Thyroid gland (tissue), 4 donors: ENCODE results near the gene MPZL1. TPM values are rescaled to one million over a fixed set of nuclear protein-coding genes. Genes with fewer than 3 reads are reported as not detected.

ENCODE experiments used
- DNase-seq, 2 donors: peaks; one replicate each; pipeline ENCODE4 v3.0.0-alpha.2; 2019
- H3K27ac ChIP-seq, 3 donors: fragments of 200-600 bp; sonication (generic); 1 replicate in 2 of 3; 2 replicates in 1 of 3; pipeline ENCODE4 v1.5.1; 2016 to 2019; ENCODE audit warnings: mild to moderate bottlenecking in 1 of 3, moderate library complexity in 1 of 3
- H3K27me3 ChIP-seq: fragments of 200-600 bp; sonication (generic); one replicate; pipeline ENCODE4 v1.5.1; 2019
- H3K36me3 ChIP-seq, 2 donors: fragments of 200-600 bp; sonication (generic); one replicate each; pipeline ENCODE4 v1.5.1; 2016 to 2019
- H3K4me1 ChIP-seq, 2 donors: fragments of 200-600 bp; sonication (generic); one replicate each; pipeline ENCODE4 v1.5.1; 2017 to 2019
- H3K4me3 ChIP-seq, 3 donors: fragments of 200-600 bp; sonication (generic); replicated peaks in 1 of 3; 1 replicate in 2 of 3; 2 replicates in 1 of 3; pipeline ENCODE4 v1.5.1; 2016; ENCODE audit warnings: mild to moderate bottlenecking in 1 of 3
- H3K9me3 ChIP-seq: fragments of 200-600 bp; sonication (generic); one replicate; pipeline ENCODE4 v1.5.1; 2017
- POLR2A ChIP-seq, 2 donors: fragments of 450-650 bp; IDR thresholded peaks; one replicate each; pipeline ENCODE4 v1.6.1; 2017; ENCODE audit warnings: antibody characterized with exemption in 2 of 2, mild to moderate bottlenecking in 2 of 2, moderate library complexity in 1 of 2
- whole genome bisulfite sequencing, 2 donors: methylation state at CpG; one replicate each; pipeline ENCODE4 v1.1.5; 2017; 5-methylcytosine and 5-hydroxymethylcytosine counted together
- intact Hi-C: fragments of 100-400 bp; cut with DNase I; formaldehyde crosslinking; loops from one replicate; pipeline ENCODE4 v1.15.1; 2023
- total RNA-seq, 4 donors: library from RNA; depleted of rRNA; stranded (reverse); fragments of >200 nt; gene quantifications; one replicate each; pipeline ENCODE4 v1.2.3, GENCODE V29; 2016
- TF ChIP-seq, protein P1 (sequence below), 6 experiments: fragments of 200-600 bp in 3 of 6; fragments of 450-650 bp in 3 of 6; sonication (generic) in 3 of 6; IDR thresholded peaks; one replicate each; pipeline ENCODE4 v1.5.1; 2016 to 2019; ENCODE audit warnings: antibody characterized with exemption in 6 of 6, mild to moderate bottlenecking in 2 of 6, inconsistent platforms in 1 of 6, moderate library complexity in 1 of 6

Gene MPZL1
- total RNA-seq, 4 donors from 2014 or later = 52.6 to 90.2 (median 61.8) TPM

- no peak for TF ChIP-seq POLR2A (IDR thresholded peaks at IDR 0.05)
- intact Hi-C loops = no loop called here
- Histone ChIP-seq H3K9me3 (no peaks in the 10 kb centered on the region), H3K27ac (no peak overlapping the region), H3K27me3 (no peaks in the 10 kb centered on the region), H3K36me3 (no peaks in the 10 kb centered on the region), H3K4me1 (peaks cover 0 to 12% of the 10 kb centered on the region in 2 donors), H3K4me3 (no peak overlapping the region)
- 95% methylated on average over 4 of the region's 4 CpGs for WGBS, 2 donors
- DNase-seq = no peak
Observed at GRCh38 chr1:167757433-167758309, 35.9 kb downstream of the MPZL1 start.

DNA sequence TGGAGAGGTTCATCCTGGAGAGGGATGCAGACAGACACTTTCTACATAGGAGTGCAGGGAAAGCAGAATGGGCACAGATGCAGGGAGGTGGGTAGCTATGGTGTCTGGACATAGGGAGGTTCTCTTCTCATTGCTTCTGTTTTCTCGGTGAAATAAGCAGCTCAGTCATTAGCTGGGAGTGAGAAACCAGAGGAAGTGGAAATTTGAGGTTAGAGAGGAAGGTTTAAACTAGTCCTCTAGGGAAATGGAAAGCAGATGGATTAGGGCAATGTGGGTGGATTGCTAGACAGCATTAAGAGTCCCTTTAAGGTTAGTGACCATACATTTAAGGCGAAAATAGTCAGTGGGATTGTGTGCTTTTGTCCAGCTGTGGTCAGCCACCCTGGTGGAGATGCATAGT lies 39.6 kb downstream of the MPZL1 start:
- Histone ChIP-seq H3K27me3 (no peaks in the 10 kb centered on the region), H3K4me1 (peaks cover 0 to 5% of the 10 kb centered on the region in 2 donors), H3K27ac (no peak overlapping the region), H3K4me3 (no peak overlapping the region), H3K36me3 (no peaks in the 10 kb centered on the region), H3K9me3 (no peaks in the 10 kb centered on the region)
- intact Hi-C loops = no loop called here
- no peak for DNase-seq
- WGBS, 2 donors = 61 to 67% methylated on average over 2 of the region's 2 CpGs
- TF ChIP-seq, protein P1, sequence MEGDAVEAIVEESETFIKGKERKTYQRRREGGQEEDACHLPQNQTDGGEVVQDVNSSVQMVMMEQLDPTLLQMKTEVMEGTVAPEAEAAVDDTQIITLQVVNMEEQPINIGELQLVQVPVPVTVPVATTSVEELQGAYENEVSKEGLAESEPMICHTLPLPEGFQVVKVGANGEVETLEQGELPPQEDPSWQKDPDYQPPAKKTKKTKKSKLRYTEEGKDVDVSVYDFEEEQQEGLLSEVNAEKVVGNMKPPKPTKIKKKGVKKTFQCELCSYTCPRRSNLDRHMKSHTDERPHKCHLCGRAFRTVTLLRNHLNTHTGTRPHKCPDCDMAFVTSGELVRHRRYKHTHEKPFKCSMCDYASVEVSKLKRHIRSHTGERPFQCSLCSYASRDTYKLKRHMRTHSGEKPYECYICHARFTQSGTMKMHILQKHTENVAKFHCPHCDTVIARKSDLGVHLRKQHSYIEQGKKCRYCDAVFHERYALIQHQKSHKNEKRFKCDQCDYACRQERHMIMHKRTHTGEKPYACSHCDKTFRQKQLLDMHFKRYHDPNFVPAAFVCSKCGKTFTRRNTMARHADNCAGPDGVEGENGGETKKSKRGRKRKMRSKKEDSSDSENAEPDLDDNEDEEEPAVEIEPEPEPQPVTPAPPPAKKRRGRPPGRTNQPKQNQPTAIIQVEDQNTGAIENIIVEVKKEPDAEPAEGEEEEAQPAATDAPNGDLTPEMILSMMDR (IDR thresholded peaks at IDR 0.05) = no peak
- TF ChIP-seq POLR2A (IDR thresholded peaks at IDR 0.05) = no peak

GRCh38 chr1:167762061-167762746 lies 40.4 kb downstream of the MPZL1 start:
- DNase-seq = no peak
- Histone ChIP-seq H3K4me3 (no peak overlapping the region), H3K27me3 (no peaks in the 10 kb centered on the region), H3K9me3 (no peaks in the 10 kb centered on the region), H3K27ac (no peak overlapping the region), H3K36me3 (no peaks in the 10 kb centered on the region), H3K4me1 (no peaks in the 10 kb centered on the region)
- WGBS, 2 donors = 94 to 96% methylated on average over 8 of the region's 8 CpGs
- intact Hi-C loops = no loop called here
- TF ChIP-seq, protein P1 (IDR thresholded peaks at IDR 0.05) = no peak
- TF ChIP-seq POLR2A (IDR thresholded peaks at IDR 0.05) = no peak

DNA sequence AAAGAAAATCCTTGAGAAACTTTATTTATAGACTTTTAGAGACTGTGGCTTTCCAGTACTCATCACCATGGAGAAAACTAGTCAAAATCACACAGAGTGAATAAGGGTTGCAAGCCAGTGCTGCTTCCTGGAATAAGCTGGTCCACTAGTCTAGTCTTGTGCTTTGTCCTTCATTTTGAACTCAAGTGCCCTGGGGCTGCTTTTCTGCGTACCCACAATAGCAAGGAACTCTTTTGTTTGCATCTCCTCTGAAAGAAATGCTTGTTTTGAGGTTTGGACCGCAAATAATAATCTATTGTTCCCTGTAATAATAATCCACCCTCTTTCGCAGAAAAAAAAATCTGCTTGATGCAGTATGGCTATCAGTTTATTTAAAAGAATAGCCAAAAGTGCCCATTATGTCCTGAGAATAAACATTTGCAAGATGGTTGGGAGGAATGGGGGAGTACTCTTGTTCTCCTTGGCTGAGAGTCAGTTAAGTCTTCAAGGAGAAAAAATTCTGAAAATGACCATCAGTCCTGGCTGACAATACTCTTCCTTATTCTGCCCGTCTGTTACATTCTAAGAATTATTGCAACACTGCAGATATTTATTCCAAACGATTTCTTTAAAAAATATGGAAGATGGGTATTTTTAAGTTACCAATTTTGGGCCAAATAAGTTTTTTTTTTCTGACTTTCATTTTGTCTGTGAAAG lies 41.9 kb downstream of the MPZL1 start:
- TF ChIP-seq, protein P1 (IDR thresholded peaks at IDR 0.05) = no peak
- TF ChIP-seq POLR2A (IDR thresholded peaks at IDR 0.05) = no peak
- 82 to 86% methylated on average over 5 of the region's 5 CpGs for WGBS, 2 donors
- intact Hi-C loops = no loop called here
- DNase-seq = no peak
- Histone ChIP-seq H3K9me3 (no peaks in the 10 kb centered on the region), H3K4me1 (no peaks in the 10 kb centered on the region), H3K36me3 (no peaks in the 10 kb centered on the region), H3K4me3 (no peak overlapping the region), H3K27ac (no peak overlapping the region), H3K27me3 (no peaks in the 10 kb centered on the region)

GRCh38 chr1:167764458-167765330 lies 42.9 kb downstream of the MPZL1 start:
- DNase-seq = no peak
- Histone ChIP-seq H3K4me1 (no peaks in the 10 kb centered on the region), H3K36me3 (no peaks in the 10 kb centered on the region), H3K9me3 (no peaks in the 10 kb centered on the region), H3K27me3 (no peaks in the 10 kb centered on the region), H3K27ac (no peak overlapping the region), H3K4me3 (no peak overlapping the region)
- intact Hi-C loops = no loop called here
- WGBS, 2 donors = 94 to 97% methylated on average over 5 of the region's 5 CpGs
- TF ChIP-seq POLR2A (IDR thresholded peaks at IDR 0.05) = no peak
- TF ChIP-seq, protein P1 (IDR thresholded peaks at IDR 0.05) = no peak
